CD4-positive, alpha-beta T cell (primary cell): ENCODE measurements around the gene DGUOK. TPM values are rescaled to one million over a fixed set of nuclear protein-coding genes. Genes with fewer than 3 reads are reported as not detected.

Experiments used
- ATAC-seq: fragments of 200-7000 bp; cut with Tn5 transposase; one replicate; pipeline ENCODE4 v1.10.0; 2022; ENCODE audit warnings: mild to moderate bottlenecking; ENCODE audit not compliant: poor library complexity
- CTCF ChIA-PET: fragments of 350-600 bp; sonication (Branson Sonifier 250); formaldehyde crosslinking; loops from one replicate; lab custom pipeline; 2021; ENCODE audit warnings: antibody characterized with exemption, inconsistent platforms; lab: Charles Lee
- POLR2A ChIA-PET: fragments of 350-600 bp; sonication (Branson Sonifier 250); formaldehyde crosslinking; loops from one replicate; lab custom pipeline; 2021; ENCODE audit warnings: antibody characterized with exemption, inconsistent platforms; lab: Charles Lee
- DNase-seq, 14 experiments: peaks; one replicate each; pipeline ENCODE4 v3.0.0-alpha.2; 2013 to 2020; ENCODE audit warnings: mixed read lengths in 2 of 14
- H3K27ac ChIP-seq, 2 donors: one replicate each; pipeline versions ENCODE4 v1.5.1 to v1.7.0; 2013; ENCODE audit warnings: low read length in 2 of 2, low read depth in 1 of 2, mild to moderate bottlenecking in 1 of 2
- H3K27me3 ChIP-seq, 2 experiments: 1 replicate in 1 of 2; 2 replicates in 1 of 2; pipeline versions ENCODE4 v1.6.1 to v1.7.0; 2013; ENCODE audit warnings: low read length in 2 of 2, control low read depth in 1 of 2, mild to moderate bottlenecking in 1 of 2, moderate library complexity in 1 of 2; ENCODE audit not compliant: insufficient read depth in 2 of 2, control insufficient read depth in 1 of 2
- H3K36me3 ChIP-seq: one replicate; pipeline ENCODE4 v1.6.1; 2013; ENCODE audit warnings: low read length, control low read depth; ENCODE audit not compliant: insufficient read depth
- H3K4me1 ChIP-seq: one replicate; pipeline ENCODE4 v1.6.1; 2013; ENCODE audit warnings: low read length, control low read depth; ENCODE audit not compliant: insufficient read depth
- H3K4me3 ChIP-seq: one replicate; pipeline ENCODE4 v1.5.1; 2013; ENCODE audit warnings: mild to moderate bottlenecking, low read length, moderate library complexity
- H3K9me3 ChIP-seq, 2 experiments: 1 replicate in 1 of 2; 2 replicates in 1 of 2; pipeline versions ENCODE4 v1.6.1 to v1.7.0; 2013; ENCODE audit warnings: low read length in 2 of 2, mild to moderate bottlenecking in 2 of 2, control low read depth in 1 of 2, moderate library complexity in 1 of 2; ENCODE audit not compliant: control insufficient read depth in 1 of 2, insufficient read depth in 1 of 2
- H3K27ac Mint-ChIP-seq: one replicate; pipeline ENCODE4 v1.8.0; 2020; ENCODE audit warnings: mixed read lengths
- H3K27me3 Mint-ChIP-seq: one replicate; pipeline ENCODE4 v1.8.0; 2021; ENCODE audit warnings: mixed read lengths
- H3K36me3 Mint-ChIP-seq: one replicate; pipeline ENCODE4 v1.8.0; 2021; ENCODE audit warnings: low read depth, mixed read lengths
- H3K4me1 Mint-ChIP-seq: one replicate; pipeline ENCODE4 v1.8.0; 2021; ENCODE audit warnings: low read depth, mixed read lengths
- H3K4me3 Mint-ChIP-seq: one replicate; pipeline ENCODE4 v1.8.0; 2020; ENCODE audit warnings: mild to moderate bottlenecking, mixed read lengths
- H3K9me3 Mint-ChIP-seq: one replicate; pipeline ENCODE4 v1.8.0; 2020; ENCODE audit warnings: mixed read lengths
- CTCF ChIP-seq: fragments of 200-600 bp; IDR thresholded peaks from one replicate; pipeline ENCODE4 v1.8.0; 2022; ENCODE audit warnings: antibody characterized with exemption, mild to moderate bottlenecking
- intact Hi-C, 2 experiments: fragments of 100-400 bp; cut with DNase I in 1 of 2; cut with micrococcal nuclease in 1 of 2; formaldehyde crosslinking; loops; one replicate each; pipeline versions ENCODE4 v1.15.1 to v1.9.0; 2023 to 2025; cut with DNase I, micrococcal nuclease
- total RNA-seq, 174 experiments: library from RNA in 2 of 174; stranded (reverse) in 2 of 174; gene quantifications; one replicate each; pipeline ENCODE4 v1.2.3 and lab custom pipeline; 2021 to 2026

Gene DGUOK
- total RNA-seq, 2 experiments from 2014 or later: 30.5 to 32.0 TPM

- Mint-ChIP-seq H3K9me3 (no peaks in the 10 kb centered on the region), H3K36me3 (no peaks in the 10 kb centered on the region), H3K4me3 (peak overlapping the region; percentile 26), H3K27me3 (no peaks in the 10 kb centered on the region), H3K4me1 (peaks cover 83% of the 10 kb centered on the region), H3K27ac (peak overlapping the region; percentile 69)
- Histone ChIP-seq H3K9me3 (no peaks in the 10 kb centered on the region), H3K27ac (peak overlapping the region; percentile 41 to 66), H3K36me3 (no peaks in the 10 kb centered on the region), H3K4me3 (no peak overlapping the region), H3K4me1 (peaks cover 61% of the 10 kb centered on the region), H3K27me3 (no peaks in the 10 kb centered on the region)
- ChIA-PET POLR2A (interaction anchor here (0.7 to 2.7 kb wide), 10 partner anchors 10 to 199 kb away, joined by 3 to 15 read pairs (median 4); partner anchors contain the start of genes DGUOK and MOB1A), CTCF (interaction anchor here (1.5 to 2.0 kb wide), 2 partner anchors 9 to 72 kb away, joined by 4 to 5 read pairs; no protein-coding TSS in a partner anchor)
- ATAC-seq: no peak
- intact Hi-C loops: loop anchor here (10.0 kb wide), 1 partner anchor 155 kb away; the partner anchor contains the start of gene STAMBP (in 2 of the 2)
- no peak for TF ChIP-seq CTCF
- peak in 2 of 14 experiments; percentile 48 to 52 for DNase-seq
Measured at GRCh38 chr2:73979686-73980085, 53.0 kb downstream of the DGUOK start.

- ChIA-PET CTCF (interaction anchor here (0.8 to 2.0 kb wide), 2 partner anchors 10 to 116 kb away, joined by 3 to 5 read pairs; no protein-coding TSS in a partner anchor), POLR2A (interaction anchor here (1.2 to 3.2 kb wide), 3 partner anchors 10 to 54 kb away, joined by 3 to 23 read pairs (median 15); partner anchors contain the start of gene DGUOK)
- TF ChIP-seq CTCF: no peak
- intact Hi-C loops: loop anchor here (10.0 kb wide), 1 partner anchor 156 kb away; the partner anchor contains the start of gene STAMBP (in 2 of the 2)
- Histone ChIP-seq H3K9me3 (no peaks in the 10 kb centered on the region), H3K27ac (no peak overlapping the region), H3K4me3 (no peak overlapping the region), H3K4me1 (peaks cover 57% of the 10 kb centered on the region), H3K36me3 (no peaks in the 10 kb centered on the region), H3K27me3 (no peaks in the 10 kb centered on the region)
- no peaks in the 10 kb centered on the region for H3K36me3 Mint-ChIP-seq
- DNase-seq (no peak), ATAC-seq (no peak)
- peak overlapping the region; percentile 69 for H3K27ac Mint-ChIP-seq
- H3K4me1 Mint-ChIP-seq: peaks cover 77% of the 10 kb centered on the region
- no peaks in the 10 kb centered on the region for H3K27me3 Mint-ChIP-seq
- H3K9me3 Mint-ChIP-seq: no peaks in the 10 kb centered on the region
- H3K4me3 Mint-ChIP-seq: peak overlapping the region; percentile 74
Measured at GRCh38 chr2:73980566-73980965, 53.9 kb downstream of the DGUOK start.

- Histone ChIP-seq H3K9me3 (no peaks in the 10 kb centered on the region), H3K36me3 (no peaks in the 10 kb centered on the region), H3K4me3 (peak overlapping the region; percentile 43), H3K27me3 (no peaks in the 10 kb centered on the region), H3K27ac (no peak overlapping the region), H3K4me1 (peaks cover 65% of the 10 kb centered on the region)
- no peak for TF ChIP-seq CTCF
- POLR2A ChIA-PET: interaction anchor here (1.2 to 3.2 kb wide), 3 partner anchors 10 to 54 kb away, joined by 3 to 23 read pairs (median 15); partner anchors contain the start of gene DGUOK
- Mint-ChIP-seq H3K27ac (peak overlapping the region; percentile 69), H3K36me3 (no peaks in the 10 kb centered on the region), H3K27me3 (no peaks in the 10 kb centered on the region), H3K4me3 (peak overlapping the region; percentile 74), H3K4me1 (peaks cover 75% of the 10 kb centered on the region), H3K9me3 (no peaks in the 10 kb centered on the region)
- DNase-seq (peak in 4 of 14 experiments; percentile 5 to 53 (median 34)), ATAC-seq (no peak)
- intact Hi-C loops: loop anchor here (10.0 kb wide), 1 partner anchor 157 kb away; the partner anchor contains the start of gene STAMBP (in 2 of the 2)
- CTCF ChIA-PET: no interaction called here
Measured at GRCh38 chr2:73981081-73982001, 54.7 kb downstream of the DGUOK start.
